PFSK-1 (cell line): ENCODE measurements around the gene CLASP1.

Experiments
- FOXP2 ChIP-seq: optimal IDR thresholded peaks from 2 replicates; pipeline ENCODE3; 2011; ENCODE audit warnings: borderline replicate concordance, control low read depth, inconsistent platforms; ENCODE audit not compliant: insufficient read depth; ENCODE audit errors: extremely low read length, extremely low read depth
- POLR2AphosphoS5 ChIP-seq: IDR thresholded peaks from 2 replicates; pipeline ENCODE4 v1.6.1; 2012; ENCODE audit warnings: low read depth, mild to moderate bottlenecking, control low read depth, low read length, moderate library complexity
- SIN3A ChIP-seq: IDR thresholded peaks from 2 replicates; pipeline ENCODE4 v1.6.1; 2012; ENCODE audit warnings: mild to moderate bottlenecking, low read length, moderate library complexity, borderline replicate concordance; ENCODE audit not compliant: insufficient read depth
- TAF1 ChIP-seq: IDR thresholded peaks from 2 replicates; pipeline ENCODE4 v1.6.1; 2012; ENCODE audit warnings: low read length, control low read depth, borderline replicate concordance; ENCODE audit not compliant: insufficient read depth
- TF ChIP-seq, protein P1 (sequence below), 2 experiments: IDR thresholded peaks; 2 replicates each; pipeline versions ENCODE4 v1.6.1 to v1.8.0; 2011 to 2012; ENCODE audit warnings: low read depth in 2 of 2, low read length in 2 of 2, control low read depth in 1 of 2, inconsistent platforms in 1 of 2, mild to moderate bottlenecking in 1 of 2, moderate library complexity in 1 of 2; ENCODE audit not compliant: insufficient read depth in 1 of 2

CLASP1 gene

DNA sequence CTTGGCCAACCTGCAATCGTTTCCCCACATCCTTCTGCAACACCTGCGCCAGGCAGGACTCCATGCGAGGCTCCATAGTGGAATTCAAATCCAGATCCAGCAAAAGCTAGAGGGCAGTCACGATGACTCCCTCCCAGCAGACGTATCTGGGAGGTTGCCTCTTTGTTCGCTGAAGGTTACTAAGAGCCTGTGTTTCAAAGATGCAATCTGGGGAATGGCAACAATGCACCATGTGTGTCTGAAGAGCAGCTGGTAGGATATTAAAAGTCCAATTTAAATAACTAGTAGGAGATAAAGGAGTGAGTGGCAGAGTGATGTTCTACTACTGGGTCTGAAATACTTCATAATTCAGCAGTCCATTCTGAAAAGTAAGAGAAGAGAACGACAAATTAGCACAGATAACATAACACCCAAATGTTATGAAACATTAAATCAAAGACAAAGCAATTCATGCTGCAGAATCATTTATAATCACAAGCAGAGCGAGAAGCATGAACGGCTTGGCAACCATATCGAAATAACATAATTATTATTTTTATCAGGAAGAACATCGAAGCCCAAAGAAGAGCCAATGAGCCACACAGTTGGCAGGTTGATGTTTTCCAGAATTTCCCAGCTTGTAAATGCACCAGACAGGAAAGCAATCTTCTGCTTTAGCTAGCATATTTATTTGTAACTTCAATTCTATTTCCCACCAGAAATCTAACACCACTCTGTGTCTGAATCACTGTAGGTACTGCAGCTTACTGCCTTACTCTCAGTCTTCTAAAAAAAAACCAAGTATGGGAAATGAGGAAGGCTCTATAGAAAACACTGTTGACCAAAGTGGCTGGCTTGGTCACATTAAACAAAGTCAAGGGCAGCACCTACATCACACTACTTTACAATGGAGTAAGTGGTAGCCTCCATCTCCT is 43.2 kb downstream of the CLASP1 start:
- TF ChIP-seq FOXP2 = no peak
- TF ChIP-seq POLR2AphosphoS5 = no peak
- TF ChIP-seq SIN3A = no peak
- no peak for TF ChIP-seq TAF1
- TF ChIP-seq, protein P1, sequence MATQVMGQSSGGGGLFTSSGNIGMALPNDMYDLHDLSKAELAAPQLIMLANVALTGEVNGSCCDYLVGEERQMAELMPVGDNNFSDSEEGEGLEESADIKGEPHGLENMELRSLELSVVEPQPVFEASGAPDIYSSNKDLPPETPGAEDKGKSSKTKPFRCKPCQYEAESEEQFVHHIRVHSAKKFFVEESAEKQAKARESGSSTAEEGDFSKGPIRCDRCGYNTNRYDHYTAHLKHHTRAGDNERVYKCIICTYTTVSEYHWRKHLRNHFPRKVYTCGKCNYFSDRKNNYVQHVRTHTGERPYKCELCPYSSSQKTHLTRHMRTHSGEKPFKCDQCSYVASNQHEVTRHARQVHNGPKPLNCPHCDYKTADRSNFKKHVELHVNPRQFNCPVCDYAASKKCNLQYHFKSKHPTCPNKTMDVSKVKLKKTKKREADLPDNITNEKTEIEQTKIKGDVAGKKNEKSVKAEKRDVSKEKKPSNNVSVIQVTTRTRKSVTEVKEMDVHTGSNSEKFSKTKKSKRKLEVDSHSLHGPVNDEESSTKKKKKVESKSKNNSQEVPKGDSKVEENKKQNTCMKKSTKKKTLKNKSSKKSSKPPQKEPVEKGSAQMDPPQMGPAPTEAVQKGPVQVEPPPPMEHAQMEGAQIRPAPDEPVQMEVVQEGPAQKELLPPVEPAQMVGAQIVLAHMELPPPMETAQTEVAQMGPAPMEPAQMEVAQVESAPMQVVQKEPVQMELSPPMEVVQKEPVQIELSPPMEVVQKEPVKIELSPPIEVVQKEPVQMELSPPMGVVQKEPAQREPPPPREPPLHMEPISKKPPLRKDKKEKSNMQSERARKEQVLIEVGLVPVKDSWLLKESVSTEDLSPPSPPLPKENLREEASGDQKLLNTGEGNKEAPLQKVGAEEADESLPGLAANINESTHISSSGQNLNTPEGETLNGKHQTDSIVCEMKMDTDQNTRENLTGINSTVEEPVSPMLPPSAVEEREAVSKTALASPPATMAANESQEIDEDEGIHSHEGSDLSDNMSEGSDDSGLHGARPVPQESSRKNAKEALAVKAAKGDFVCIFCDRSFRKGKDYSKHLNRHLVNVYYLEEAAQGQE (IDR thresholded peaks at IDR 0.05; ENCODE audit: insufficient read depth in 1 of 2, low read depth in 2 of 2, low read length in 2 of 2) = no peak

DNA sequence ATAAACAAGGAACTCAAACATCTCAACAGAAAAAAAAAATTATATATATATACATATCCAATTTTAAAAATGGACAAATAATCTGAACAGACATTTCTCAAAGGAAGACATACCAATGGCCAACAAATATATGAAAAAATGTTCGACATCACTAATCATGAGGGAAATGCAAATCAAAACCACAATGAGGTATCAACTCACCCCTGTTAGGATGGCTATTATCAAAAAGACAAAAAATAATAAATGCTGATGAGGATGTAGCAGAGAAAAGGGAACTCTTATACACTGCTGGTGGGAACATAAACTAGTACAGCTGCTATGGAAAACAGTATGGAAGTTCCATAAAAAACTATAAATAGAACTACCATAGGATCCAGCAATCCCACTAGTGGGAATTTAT is 46.1 kb downstream of the CLASP1 start:
- TF ChIP-seq TAF1 (no peak), FOXP2 (no peak), POLR2AphosphoS5 (no peak), SIN3A (no peak)
- TF ChIP-seq, protein P1 (IDR thresholded peaks at IDR 0.05; ENCODE audit: insufficient read depth in 1 of 2, low read depth in 2 of 2, low read length in 2 of 2) = no peak

DNA sequence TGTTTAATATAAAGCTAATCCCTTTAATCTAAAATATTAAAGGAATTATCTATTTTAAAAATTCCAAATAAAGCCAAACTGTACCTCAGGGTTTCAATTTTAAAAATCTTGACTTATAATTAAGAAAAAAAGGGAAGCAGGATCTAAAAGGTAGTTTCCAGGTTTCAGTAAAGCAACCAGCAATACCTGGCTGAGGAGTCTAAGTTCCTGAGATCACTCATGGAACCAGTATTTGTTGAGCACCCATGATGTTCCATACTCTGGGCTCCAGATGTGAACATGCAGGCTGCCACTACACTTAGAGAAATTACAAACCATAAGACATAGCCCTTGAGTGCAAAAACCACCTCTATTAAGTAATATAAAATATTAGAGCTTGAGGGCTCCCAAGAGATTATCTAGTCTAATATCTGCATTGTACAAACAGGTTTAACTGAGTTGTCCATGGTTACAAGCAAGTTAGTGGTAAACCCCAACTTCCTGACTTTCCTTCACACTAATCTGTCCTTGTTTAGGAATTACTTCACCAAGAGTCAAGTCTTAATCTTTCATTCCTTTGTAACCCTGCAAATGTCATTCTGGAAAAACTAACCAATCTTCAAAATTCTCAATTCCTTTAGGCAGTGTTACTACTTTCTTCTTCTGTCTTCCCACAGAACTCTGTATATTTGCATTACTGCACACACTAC is 49.2 kb downstream of the CLASP1 start:
- no peak for TF ChIP-seq FOXP2
- no peak for TF ChIP-seq POLR2AphosphoS5
- no peak for TF ChIP-seq SIN3A

DNA sequence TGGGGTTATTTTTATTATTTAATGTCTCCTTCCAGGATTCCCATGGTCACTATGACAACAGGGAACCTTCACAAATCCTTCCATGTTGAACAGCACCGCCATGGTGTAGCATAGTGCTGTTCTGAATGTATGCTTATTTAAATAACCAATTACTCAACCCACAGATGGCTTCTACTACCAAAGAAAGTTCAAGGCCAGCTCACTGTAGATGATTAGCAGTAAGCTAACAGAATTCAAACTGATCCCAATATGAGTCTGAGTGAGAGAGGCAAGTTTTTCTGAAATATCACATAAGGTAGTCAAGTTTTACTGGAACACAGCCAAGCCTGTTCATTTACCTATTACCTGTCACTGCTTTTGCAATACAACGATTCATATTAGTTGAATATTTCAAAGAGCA is 51.2 kb downstream of the CLASP1 start:
- TF ChIP-seq, protein P1 (IDR thresholded peaks at IDR 0.05; ENCODE audit: insufficient read depth in 1 of 2, low read depth in 2 of 2, low read length in 2 of 2) = no peak
- TF ChIP-seq SIN3A = no peak
- no peak for TF ChIP-seq TAF1
- TF ChIP-seq FOXP2 = no peak
- TF ChIP-seq POLR2AphosphoS5 = no peak

DNA sequence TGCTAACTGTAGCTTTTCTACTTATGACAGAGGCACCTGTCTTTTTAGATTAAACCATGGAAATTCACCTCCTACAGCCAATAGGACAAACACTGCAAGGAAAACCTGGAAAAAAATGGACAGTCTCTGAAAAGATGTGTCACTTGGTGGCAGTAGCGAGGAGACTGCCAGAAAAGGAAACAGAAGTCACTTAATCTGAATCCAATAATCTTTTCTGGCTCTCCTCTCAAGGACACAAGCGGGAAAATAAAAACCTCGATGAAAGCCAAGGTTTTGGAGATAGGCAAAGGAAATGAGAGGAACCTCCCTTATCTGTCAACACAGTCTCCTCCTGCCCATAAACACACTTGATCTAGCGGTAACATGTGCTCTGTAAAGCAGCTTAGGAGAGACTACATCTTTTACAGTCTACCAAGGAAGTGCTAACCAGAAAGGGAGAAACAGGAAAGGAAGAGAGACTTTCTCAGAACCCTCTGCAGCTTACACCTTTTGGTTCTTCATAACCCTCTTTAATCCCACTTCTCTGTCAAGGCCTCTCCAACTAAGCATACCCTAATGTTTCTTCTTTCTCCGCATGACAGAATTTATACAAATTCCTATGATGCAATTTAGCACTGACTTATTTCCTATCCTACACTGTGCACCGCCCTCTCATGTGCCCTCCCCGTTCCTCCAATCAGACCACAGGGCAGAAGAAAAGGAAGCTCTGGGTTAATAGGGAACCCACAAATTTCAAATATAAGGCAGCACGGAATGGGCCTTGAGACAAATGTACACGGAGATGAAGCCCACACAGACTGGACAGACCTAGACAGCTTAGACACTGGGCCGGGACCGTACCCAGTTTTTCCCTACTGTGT is 52.8 kb downstream of the CLASP1 start:
- no peak for TF ChIP-seq TAF1
- TF ChIP-seq, protein P1 (IDR thresholded peaks at IDR 0.05; ENCODE audit: insufficient read depth in 1 of 2, low read depth in 2 of 2, low read length in 2 of 2) = no peak
- no peak for TF ChIP-seq SIN3A
- no peak for TF ChIP-seq FOXP2
- no peak for TF ChIP-seq POLR2AphosphoS5
